MG63 (cell line): Measurements from ENCODE around the gene TMEM237. TPM values are rescaled to one million over a fixed set of nuclear protein-coding genes. Genes with fewer than 3 reads are reported as not detected.

Experiments used
- DNase-seq: peaks from one replicate; pipeline ENCODE4 v3.0.0-alpha.2; 2020
- H3K27me3 ChIP-seq: fragments of 250-450 bp; sonication (Bioruptor Pico); 2 replicates; pipeline ENCODE4 v1.5.1; 2020; ENCODE audit warnings: mild to moderate bottlenecking, moderate library complexity
- H3K36me3 ChIP-seq: fragments of 250-450 bp; sonication (Bioruptor Pico); 2 replicates; pipeline ENCODE4 v1.5.1; 2020; ENCODE audit warnings: mild to moderate bottlenecking, moderate library complexity
- H3K4me3 ChIP-seq: fragments of 250-450 bp; sonication (Bioruptor Pico); 2 replicates; pipeline ENCODE4 v1.5.1; 2020; ENCODE audit warnings: mild to moderate bottlenecking, moderate library complexity
- H3K9me3 ChIP-seq: fragments of 250-450 bp; sonication (Bioruptor Pico); 2 replicates; pipeline ENCODE4 v1.5.1; 2020; ENCODE audit warnings: mild to moderate bottlenecking, moderate library complexity
- total RNA-seq: library from RNA; depleted of rRNA; stranded (reverse); fragments of >200 nt; shearing (Covaris generic); gene quantifications from 2 replicates; pipeline ENCODE4 v1.2.3, GENCODE V29; 2014; ENCODE audit warnings: low replicate concordance

TMEM237 gene
- total RNA-seq, 1 experiment from 2014 or later: 73.3 TPM

GRCh38 chr2:201654616-201655384, 11.5 kb upstream of the TMEM237 start:
- DNase-seq: no peak
- no peaks in the 10 kb centered on the region for H3K27me3 ChIP-seq
- H3K36me3 ChIP-seq: no peaks in the 10 kb centered on the region
- no peaks in the 10 kb centered on the region for H3K9me3 ChIP-seq
- H3K4me3 ChIP-seq: no peak overlapping the region

- no peak overlapping the region for H3K4me3 ChIP-seq
- DNase-seq: no peak
- no peaks in the 10 kb centered on the region for H3K36me3 ChIP-seq
- H3K27me3 ChIP-seq: no peaks in the 10 kb centered on the region
- no peaks in the 10 kb centered on the region for H3K9me3 ChIP-seq
These were observed 9.9 kb upstream of the TMEM237 start for GRCh38 chr2:201653221-201653620.

DNA sequence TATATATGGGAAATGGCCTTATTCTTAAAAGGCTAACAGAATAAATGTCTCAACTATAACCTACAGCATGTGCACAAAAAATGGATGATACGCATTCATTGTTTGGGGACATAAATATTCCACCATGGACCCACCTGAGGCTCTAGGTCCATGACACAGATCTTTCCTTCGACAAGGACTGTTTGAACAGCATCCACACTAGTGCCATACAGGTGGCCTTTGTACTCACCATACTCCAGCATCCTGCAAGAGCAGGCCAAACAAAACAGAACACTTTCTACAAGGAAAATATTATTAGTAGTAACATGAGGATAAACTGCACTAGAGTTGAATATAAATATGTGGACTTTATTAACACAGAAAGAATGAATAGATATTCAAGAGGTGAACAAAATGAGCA, 6.1 kb upstream of the TMEM237 start:
- Histone ChIP-seq H3K4me3 (no peak overlapping the region), H3K36me3 (no peaks in the 10 kb centered on the region), H3K9me3 (no peaks in the 10 kb centered on the region), H3K27me3 (no peaks in the 10 kb centered on the region)
- no peak for DNase-seq

DNA sequence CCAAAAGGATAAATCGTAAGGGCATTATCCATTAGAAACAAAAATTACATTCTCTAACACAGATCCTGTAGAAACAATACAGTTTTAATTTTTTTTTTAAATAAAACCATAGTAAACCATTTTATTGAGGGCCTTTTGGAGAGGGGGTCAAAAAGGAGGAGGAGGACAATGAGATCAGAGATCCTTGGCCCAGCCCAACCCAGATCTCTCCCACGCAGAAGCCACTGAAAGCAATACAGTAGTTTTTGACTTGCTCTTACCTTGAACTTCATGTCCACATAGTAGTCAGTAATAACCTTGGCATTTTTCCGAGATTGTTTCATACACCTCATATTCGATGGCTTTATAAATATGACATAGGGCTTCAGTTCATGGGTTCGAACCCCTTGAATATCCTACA, 4.1 kb upstream of the TMEM237 start:
- no peaks in the 10 kb centered on the region for H3K9me3 ChIP-seq

GRCh38 chr2:201644001-201644400, 698 bp upstream of the TMEM237 start:
- Histone ChIP-seq H3K36me3 (peaks cover 5% of the 10 kb centered on the region), H3K9me3 (no peaks in the 10 kb centered on the region), H3K4me3 (peak overlapping the region; percentile 92), H3K27me3 (no peaks in the 10 kb centered on the region)
- DNase-seq: no peak

More for the DNA sequence above, 4.1 kb upstream of the TMEM237 start:
- no peaks in the 10 kb centered on the region for H3K27me3 ChIP-seq
- no peaks in the 10 kb centered on the region for H3K36me3 ChIP-seq
- no peak overlapping the region for H3K4me3 ChIP-seq
- DNase-seq: no peak

DNA sequence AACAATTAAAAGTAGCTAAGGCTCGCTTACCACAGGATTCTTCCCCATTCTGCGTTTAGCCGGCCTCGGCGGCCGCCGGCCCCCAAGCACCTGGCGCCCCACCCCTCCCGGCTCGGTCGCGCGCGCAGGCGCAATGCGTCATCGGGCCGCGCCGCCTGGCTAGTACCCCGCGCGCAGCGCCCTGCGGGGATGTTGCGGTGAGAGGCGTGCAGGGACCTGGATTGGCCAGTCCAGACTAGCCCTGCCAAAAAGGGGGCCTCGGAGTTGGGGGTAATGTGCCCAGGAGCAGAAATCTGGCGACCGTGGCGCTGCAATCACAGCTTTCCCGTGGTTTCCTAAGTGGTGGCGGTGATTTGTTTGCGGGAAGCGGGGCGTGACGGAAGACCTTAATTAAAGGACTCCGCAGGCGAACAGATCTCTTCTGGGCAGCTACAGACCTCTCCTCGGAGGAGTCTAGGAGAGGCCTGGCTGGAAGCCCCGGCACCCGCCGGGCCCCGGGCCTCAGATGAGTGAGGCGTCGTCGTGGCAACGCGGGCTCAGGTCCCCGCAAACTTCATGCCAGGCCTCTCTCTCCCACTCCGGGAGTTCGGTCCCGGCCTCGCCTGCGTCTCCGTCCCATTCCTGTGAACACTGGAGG, 606 bp downstream of the TMEM237 start:
- no peaks in the 10 kb centered on the region for H3K27me3 ChIP-seq
- peaks cover 17% of the 10 kb centered on the region for H3K36me3 ChIP-seq
- peak; percentile 89 for DNase-seq
- H3K9me3 ChIP-seq: no peaks in the 10 kb centered on the region
- H3K4me3 ChIP-seq: peak overlapping the region; percentile 92

DNA sequence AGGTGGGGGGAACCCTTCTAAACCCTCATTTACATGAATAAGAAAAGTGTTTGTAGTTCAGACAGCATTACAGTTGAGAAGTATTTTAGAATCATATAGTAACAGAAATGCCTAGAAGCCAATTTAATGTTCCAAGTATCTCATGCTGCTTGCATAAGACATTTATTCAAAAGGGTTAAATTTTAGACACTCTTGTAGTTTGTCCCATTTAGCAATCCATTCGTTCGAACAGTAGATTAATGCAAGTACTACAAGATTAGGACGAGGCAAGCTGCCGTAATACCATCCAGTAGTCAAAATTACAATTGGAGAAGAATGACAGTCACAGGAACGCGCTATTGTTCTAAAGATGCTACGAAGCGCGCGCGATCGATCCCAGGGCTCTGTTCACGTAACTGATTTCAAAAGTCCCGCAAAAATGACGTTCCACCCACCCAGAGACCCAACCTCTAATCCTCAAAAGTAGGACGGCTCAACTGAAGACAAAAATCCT, 1.2 kb downstream of the TMEM237 start:
- H3K9me3 ChIP-seq: no peaks in the 10 kb centered on the region
- peaks cover 17% of the 10 kb centered on the region for H3K36me3 ChIP-seq
- H3K27me3 ChIP-seq: no peaks in the 10 kb centered on the region
- no peak for DNase-seq
- peak overlapping the region; percentile 92 for H3K4me3 ChIP-seq

DNA sequence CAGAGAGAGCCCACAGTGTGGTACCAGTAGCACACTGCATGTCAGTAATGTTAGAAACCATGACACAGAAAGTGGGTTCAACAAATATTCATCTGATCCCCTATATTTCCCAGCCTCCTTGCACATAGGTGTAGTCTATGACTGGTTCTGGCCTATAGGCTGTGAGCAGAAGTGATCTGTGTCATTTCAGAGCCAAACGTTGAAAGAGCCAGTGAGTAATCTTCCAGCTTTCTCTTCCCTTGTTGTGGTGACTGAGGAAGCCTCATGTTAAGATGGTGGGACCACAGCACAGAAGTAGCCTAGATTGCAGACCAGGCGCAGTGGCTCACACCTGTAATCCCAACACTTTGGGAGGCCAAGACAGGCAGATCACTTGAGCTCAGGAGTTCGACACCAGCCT, 4.1 kb downstream of the TMEM237 start:
- no peak for DNase-seq
- Histone ChIP-seq H3K9me3 (no peaks in the 10 kb centered on the region), H3K4me3 (no peak overlapping the region)

DNA sequence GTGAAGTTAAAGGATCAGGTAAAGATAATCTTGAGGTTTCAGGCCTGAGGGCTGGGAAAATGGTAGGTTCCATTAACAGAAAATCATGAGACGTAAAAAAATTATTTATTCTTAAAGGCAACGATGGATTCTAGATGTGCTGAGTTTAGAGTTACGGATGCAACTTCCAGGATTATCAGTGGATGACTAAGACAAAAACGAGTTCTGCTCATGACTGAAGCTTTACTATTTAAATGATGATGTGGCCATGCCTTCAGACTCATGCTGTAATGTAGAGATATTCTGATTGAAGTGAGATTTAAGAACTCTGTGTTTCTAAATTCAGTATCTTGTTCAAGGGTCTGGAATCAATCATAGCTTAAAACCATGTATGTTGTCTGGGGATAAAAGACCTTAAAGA, 5.0 kb downstream of the TMEM237 start:
- no peaks in the 10 kb centered on the region for H3K27me3 ChIP-seq
- H3K36me3 ChIP-seq: peaks cover 48% of the 10 kb centered on the region
- no peaks in the 10 kb centered on the region for H3K9me3 ChIP-seq
- no peak overlapping the region for H3K4me3 ChIP-seq
- DNase-seq: no peak

More for the DNA sequence above, 4.1 kb downstream of the TMEM237 start:
- peaks cover 41% of the 10 kb centered on the region for H3K36me3 ChIP-seq
- no peaks in the 10 kb centered on the region for H3K27me3 ChIP-seq

DNA sequence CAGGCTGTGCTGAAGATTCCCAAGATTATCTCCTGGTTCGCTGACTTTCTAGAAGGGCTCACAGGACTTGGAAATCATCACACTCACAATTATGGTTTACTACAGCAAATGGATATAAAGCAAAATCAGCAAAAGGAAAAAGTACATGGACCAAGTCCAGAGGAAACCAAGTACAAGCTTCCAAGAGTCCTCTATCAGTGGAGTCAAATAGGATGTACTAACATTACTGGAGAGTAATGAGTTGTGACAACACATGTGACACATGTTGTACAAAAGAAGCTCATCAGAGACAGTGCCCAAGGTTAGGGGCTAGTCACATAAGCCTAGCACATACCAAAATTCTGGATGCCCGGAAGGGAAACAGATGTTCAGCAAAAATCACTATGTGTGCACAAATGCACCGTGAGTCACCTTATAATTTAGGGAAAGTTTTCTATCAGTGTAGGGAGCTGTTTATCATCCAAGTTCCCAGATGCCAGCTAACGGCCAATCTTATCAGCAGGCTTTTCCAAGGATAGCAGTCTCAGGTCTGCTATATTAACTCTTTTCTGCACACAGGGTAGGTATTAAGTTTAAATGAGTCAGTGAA, 9.5 kb downstream of the TMEM237 start:
- Histone ChIP-seq H3K36me3 (peaks cover 78% of the 10 kb centered on the region), H3K27me3 (no peaks in the 10 kb centered on the region), H3K4me3 (no peak overlapping the region), H3K9me3 (no peaks in the 10 kb centered on the region)
- DNase-seq: no peak

- no peak for DNase-seq
- H3K9me3 ChIP-seq: no peaks in the 10 kb centered on the region
- peaks cover 61% of the 10 kb centered on the region for H3K36me3 ChIP-seq
- H3K27me3 ChIP-seq: no peaks in the 10 kb centered on the region
- no peak overlapping the region for H3K4me3 ChIP-seq
These were observed 12.3 kb downstream of the TMEM237 start for GRCh38 chr2:201631041-201631440.

GRCh38 chr2:201630577-201630976, 12.7 kb downstream of the TMEM237 start:
- peaks cover 60% of the 10 kb centered on the region for H3K36me3 ChIP-seq
- DNase-seq: no peak
- H3K4me3 ChIP-seq: no peak overlapping the region
- H3K27me3 ChIP-seq: no peaks in the 10 kb centered on the region
- no peaks in the 10 kb centered on the region for H3K9me3 ChIP-seq

- Histone ChIP-seq H3K4me3 (no peak overlapping the region), H3K9me3 (no peaks in the 10 kb centered on the region), H3K36me3 (peaks cover 50% of the 10 kb centered on the region), H3K27me3 (no peaks in the 10 kb centered on the region)
- no peak for DNase-seq
These were observed 14.8 kb downstream of the TMEM237 start for GRCh38 chr2:201628545-201628944.

GRCh38 chr2:201622306-201622970, 20.9 kb downstream of the TMEM237 start:
- Histone ChIP-seq H3K4me3 (no peak overlapping the region), H3K27me3 (no peaks in the 10 kb centered on the region), H3K9me3 (no peaks in the 10 kb centered on the region), H3K36me3 (peaks cover 15% of the 10 kb centered on the region)
- peak; percentile 5 for DNase-seq

DNA sequence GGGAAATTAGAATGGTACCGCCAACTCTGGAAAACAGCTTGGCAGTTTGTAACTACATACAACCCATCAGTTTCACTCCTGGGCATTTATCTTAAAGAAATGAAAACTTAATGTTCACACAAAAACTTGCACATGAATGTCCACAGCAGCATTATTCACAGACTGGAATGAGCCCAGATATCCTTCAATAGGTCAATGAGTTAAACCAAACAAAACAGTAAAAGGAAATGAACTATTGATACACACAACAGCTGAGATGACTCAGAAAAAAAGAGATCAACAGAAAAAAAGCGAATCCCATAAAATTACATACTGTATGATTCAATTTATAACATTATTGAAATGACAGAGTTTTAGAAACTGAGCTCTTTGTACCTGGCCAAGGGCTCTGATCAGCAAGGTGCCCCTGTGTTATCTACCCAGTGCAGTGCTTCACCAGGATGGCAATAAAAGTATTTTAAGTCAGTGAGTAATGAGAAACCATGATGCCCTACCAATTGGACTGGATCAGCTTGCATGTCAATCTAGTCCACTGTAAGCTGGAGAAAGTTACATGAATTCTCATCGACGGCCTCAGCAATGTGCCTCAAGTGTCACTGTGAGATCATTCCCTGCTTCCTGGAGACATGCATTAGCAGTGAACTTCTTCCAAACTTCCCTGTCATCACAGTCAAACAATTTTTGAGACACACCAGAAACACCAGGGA, 21.9 kb downstream of the TMEM237 start:
- no peak for DNase-seq
- no peaks in the 10 kb centered on the region for H3K9me3 ChIP-seq
- no peak overlapping the region for H3K4me3 ChIP-seq
- H3K36me3 ChIP-seq: peaks cover 15% of the 10 kb centered on the region
- no peaks in the 10 kb centered on the region for H3K27me3 ChIP-seq
